GM12878 (cell line): ENCODE results near the gene PCSK6.

Experiments used
- CBFB ChIP-seq: IDR thresholded peaks from 2 replicates; pipeline ENCODE4 v1.6.1; 2016; ENCODE audit warnings: antibody characterized with exemption, low read depth
- EZH2 ChIP-seq: IDR thresholded peaks from 2 replicates; pipeline ENCODE4 v1.6.1; 2012; ENCODE audit warnings: low read depth, mild to moderate bottlenecking, control low read depth, inconsistent platforms, low read length, borderline replicate concordance; ENCODE audit not compliant: control insufficient read depth
- FOS ChIP-seq: IDR thresholded peaks from 3 replicates; pipeline ENCODE4 v1.6.1; 2011; ENCODE audit warnings: borderline replicate concordance; ENCODE audit not compliant: insufficient read length; ENCODE audit errors: extremely low read depth
- HCFC1 ChIP-seq: fragments of 150-350 bp; IDR thresholded peaks from 2 replicates; pipeline ENCODE4 v1.6.1; 2014; ENCODE audit warnings: low read length
- LARP7 ChIP-seq: fragments of 450-650 bp; IDR thresholded peaks from 2 replicates; pipeline ENCODE4 v1.6.1; 2017; ENCODE audit warnings: mild to moderate bottlenecking
- NFYB ChIP-seq: IDR thresholded peaks from 2 replicates; pipeline ENCODE4 v1.6.1; 2011; ENCODE audit warnings: low read depth, mild to moderate bottlenecking, low read length, improper control_type of control experiment, moderate library complexity; ENCODE audit not compliant: insufficient read depth
- POLR2A ChIP-seq: IDR thresholded peaks from 2 replicates; pipeline ENCODE4 v1.6.1; 2011; ENCODE audit warnings: low read depth, mild to moderate bottlenecking, low read length
- POLR2AphosphoS2 ChIP-seq: IDR thresholded peaks from 2 replicates; pipeline ENCODE4 v1.6.1; 2011; ENCODE audit warnings: low read depth, mild to moderate bottlenecking, low read length, improper control_type of control experiment, moderate library complexity
- SIN3A ChIP-seq: IDR thresholded peaks from 2 replicates; pipeline ENCODE4 v1.6.1; 2012; ENCODE audit warnings: low read depth, low read length, improper control_type of control experiment
- ZNF274 ChIP-seq: IDR thresholded peaks from one replicate; pipeline ENCODE4 v1.8.0; 2011; ENCODE audit not compliant: insufficient read length, insufficient read depth
- TF ChIP-seq, protein P1 (sequence below), 3 experiments: IDR thresholded peaks in 2 of 3; conservative IDR thresholded peaks in 1 of 3; 2 replicates each; pipeline ENCODE4 v1.5.1; 2011; ENCODE audit warnings: low read depth in 3 of 3, low read length in 3 of 3, mild to moderate bottlenecking in 3 of 3, control low read depth in 2 of 3, moderate library complexity in 2 of 3, inconsistent platforms in 1 of 3, mixed read lengths in 1 of 3; ENCODE audit not compliant: control insufficient read depth in 2 of 3, insufficient read depth in 1 of 3; ENCODE audit errors: extremely low read depth in 1 of 3

DNA sequence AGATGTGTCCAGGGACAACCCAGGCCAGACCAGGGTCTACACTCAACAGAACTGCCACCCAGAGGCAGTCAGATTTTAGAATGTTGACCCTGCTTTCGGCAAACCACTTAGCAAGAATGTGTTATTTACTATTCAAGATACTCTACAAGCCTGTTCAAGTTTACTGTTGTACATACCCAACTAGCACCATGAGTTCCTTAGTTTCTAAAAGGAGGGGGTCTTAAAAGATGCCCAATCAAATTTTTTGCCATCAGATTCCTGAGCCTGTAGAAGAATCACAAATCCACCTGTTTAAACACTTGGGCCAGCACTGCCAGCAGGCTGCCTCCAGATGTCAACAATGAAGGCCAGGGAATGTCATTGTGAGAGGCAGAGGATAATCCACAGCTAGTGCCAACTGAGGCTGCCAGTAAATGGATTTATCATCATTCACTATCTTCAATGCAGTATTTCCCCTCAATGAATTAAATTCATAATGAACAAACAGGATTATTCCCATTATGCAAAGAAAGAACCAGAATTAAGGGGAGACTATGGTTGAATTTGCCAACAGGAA lies 150.9 kb downstream of the PCSK6 start:
- TF ChIP-seq HCFC1 (no peak), POLR2A (no peak), CBFB (no peak), NFYB (no peak), LARP7 (no peak), FOS (no peak), POLR2AphosphoS2 (no peak), EZH2 (no peak), ZNF274 (no peak), SIN3A (no peak)
- TF ChIP-seq, protein P1, sequence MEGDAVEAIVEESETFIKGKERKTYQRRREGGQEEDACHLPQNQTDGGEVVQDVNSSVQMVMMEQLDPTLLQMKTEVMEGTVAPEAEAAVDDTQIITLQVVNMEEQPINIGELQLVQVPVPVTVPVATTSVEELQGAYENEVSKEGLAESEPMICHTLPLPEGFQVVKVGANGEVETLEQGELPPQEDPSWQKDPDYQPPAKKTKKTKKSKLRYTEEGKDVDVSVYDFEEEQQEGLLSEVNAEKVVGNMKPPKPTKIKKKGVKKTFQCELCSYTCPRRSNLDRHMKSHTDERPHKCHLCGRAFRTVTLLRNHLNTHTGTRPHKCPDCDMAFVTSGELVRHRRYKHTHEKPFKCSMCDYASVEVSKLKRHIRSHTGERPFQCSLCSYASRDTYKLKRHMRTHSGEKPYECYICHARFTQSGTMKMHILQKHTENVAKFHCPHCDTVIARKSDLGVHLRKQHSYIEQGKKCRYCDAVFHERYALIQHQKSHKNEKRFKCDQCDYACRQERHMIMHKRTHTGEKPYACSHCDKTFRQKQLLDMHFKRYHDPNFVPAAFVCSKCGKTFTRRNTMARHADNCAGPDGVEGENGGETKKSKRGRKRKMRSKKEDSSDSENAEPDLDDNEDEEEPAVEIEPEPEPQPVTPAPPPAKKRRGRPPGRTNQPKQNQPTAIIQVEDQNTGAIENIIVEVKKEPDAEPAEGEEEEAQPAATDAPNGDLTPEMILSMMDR (IDR thresholded peaks at IDR 0.05 in 2 of 3, conservative IDR thresholded peaks at IDR 0.05 in 1 of 3; ENCODE audit: control insufficient read depth in 2 of 3, extremely low read depth in 1 of 3, insufficient read depth in 1 of 3, low read depth in 3 of 3, low read length in 3 of 3), result no peak
